ENCODE measurements around the gene DCTN4. TPM values are rescaled to one million over a fixed set of nuclear protein-coding genes. Genes with fewer than 3 reads are reported as not detected.

Gene DCTN4
- total RNA-seq, 3 donors from 2014 or later (not counting 1 experiment from before 2014, with no cell fraction given): 90.0 to 108 (median 92.0) TPM

DNA sequence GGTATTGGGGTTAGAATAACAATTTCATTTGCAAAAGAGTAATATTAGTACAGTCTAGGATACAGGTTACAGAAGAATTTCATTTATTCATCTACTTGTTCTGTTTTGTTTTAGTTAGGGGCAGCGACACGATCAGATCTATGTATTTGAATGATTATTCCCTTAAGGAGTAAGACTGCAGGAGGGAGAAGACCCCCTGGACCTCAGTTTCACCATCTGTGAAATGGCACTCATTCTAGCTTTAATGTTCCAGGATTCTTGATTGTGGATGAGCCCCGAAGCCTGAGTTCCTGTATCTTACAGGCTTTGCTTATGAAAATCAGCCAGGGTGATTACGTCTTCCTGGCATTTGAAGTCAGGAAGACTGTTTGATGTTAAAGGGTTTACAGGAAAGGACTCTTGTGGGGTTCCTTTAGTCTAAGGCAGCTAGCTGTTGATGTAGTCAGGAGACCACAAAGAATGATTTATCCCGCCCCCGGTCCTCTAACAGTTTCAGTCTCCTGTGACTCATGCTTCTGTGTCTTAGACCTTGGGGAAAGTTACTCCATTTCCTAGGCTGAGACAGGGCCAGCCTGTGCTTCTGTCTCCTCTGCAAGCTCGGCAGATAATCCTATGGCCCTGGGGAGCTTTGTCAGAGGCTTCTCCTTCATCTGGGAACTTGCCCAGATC is 31.3 kb upstream of the DCTN4 start:
- no peak overlapping the region for H3K4me3 Mint-ChIP-seq
- Histone ChIP-seq H3K36me3 (ENCODE audit: control insufficient read depth, insufficient read depth, low read length) (no peaks in the 10 kb centered on the region), H3K4me1 (ENCODE audit: control insufficient read depth, insufficient read depth, low read length) (peaks cover 5% of the 10 kb centered on the region), H3K4me3 (ENCODE audit: low read length) (no peak overlapping the region), H3K27ac (ENCODE audit: low read length) (no peak overlapping the region), H3K27me3 (ENCODE audit: control insufficient read depth, insufficient read depth, low read length) (no peaks in the 10 kb centered on the region), H3K9me3 (ENCODE audit: control insufficient read depth, insufficient read depth, low read length) (no peaks in the 10 kb centered on the region)
- no peaks in the 10 kb centered on the region for H3K36me3 Mint-ChIP-seq
- intact Hi-C loops (cut with micrococcal nuclease): loop anchor here (10.0 kb wide), 1 partner anchor 305 kb away; no protein-coding TSS in a partner anchor
- TF ChIP-seq, protein P1, sequence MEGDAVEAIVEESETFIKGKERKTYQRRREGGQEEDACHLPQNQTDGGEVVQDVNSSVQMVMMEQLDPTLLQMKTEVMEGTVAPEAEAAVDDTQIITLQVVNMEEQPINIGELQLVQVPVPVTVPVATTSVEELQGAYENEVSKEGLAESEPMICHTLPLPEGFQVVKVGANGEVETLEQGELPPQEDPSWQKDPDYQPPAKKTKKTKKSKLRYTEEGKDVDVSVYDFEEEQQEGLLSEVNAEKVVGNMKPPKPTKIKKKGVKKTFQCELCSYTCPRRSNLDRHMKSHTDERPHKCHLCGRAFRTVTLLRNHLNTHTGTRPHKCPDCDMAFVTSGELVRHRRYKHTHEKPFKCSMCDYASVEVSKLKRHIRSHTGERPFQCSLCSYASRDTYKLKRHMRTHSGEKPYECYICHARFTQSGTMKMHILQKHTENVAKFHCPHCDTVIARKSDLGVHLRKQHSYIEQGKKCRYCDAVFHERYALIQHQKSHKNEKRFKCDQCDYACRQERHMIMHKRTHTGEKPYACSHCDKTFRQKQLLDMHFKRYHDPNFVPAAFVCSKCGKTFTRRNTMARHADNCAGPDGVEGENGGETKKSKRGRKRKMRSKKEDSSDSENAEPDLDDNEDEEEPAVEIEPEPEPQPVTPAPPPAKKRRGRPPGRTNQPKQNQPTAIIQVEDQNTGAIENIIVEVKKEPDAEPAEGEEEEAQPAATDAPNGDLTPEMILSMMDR (IDR thresholded peaks at IDR 0.05): no peak
- H3K27ac Mint-ChIP-seq: peak overlapping the region in 1 of 2 donors; percentile 82
- 36% methylated on average over 7 of the region's 7 CpGs for WGBS (ENCODE audit: insufficient coverage)
- no peaks in the 10 kb centered on the region for H3K9me3 Mint-ChIP-seq
- peak; percentile 22 to 72 for DNase-seq
- peak; percentile 82 to 97 (median 87) for ATAC-seq
- peaks cover 22 to 29% of the 10 kb centered on the region in 2 donors for H3K4me1 Mint-ChIP-seq
- no peaks in the 10 kb centered on the region for H3K27me3 Mint-ChIP-seq (ENCODE audit: low read depth in 2 of 2)

DNA sequence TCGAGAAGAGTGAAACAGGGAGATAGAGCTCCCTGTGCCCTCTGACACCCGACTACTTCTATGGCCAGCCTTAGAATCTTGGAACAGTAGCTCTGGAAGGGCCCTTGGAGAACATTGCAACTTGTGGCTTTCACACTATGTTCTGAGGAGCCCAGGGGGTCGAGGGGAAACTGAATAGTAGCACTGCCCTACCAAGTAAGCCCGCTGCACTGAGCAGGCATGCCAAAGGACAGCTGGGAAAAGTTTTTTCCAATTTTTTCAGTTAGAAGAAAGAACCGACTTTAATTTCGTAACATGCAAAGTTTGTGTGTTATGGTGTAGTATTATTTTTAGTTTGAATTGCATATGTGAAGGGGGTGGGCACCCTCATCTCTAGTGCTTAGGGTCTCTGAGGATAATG is 30.6 kb upstream of the DCTN4 start:
- TF ChIP-seq, protein P1 (IDR thresholded peaks at IDR 0.05): no peak
- no peak overlapping the region for H3K4me3 Mint-ChIP-seq
- intact Hi-C loops (cut with micrococcal nuclease): loop anchor here (10.0 kb wide), 1 partner anchor 305 kb away; no protein-coding TSS in a partner anchor
- peak overlapping the region in 1 of 2 donors; percentile 82 for H3K27ac Mint-ChIP-seq
- DNase-seq (no peak), ATAC-seq (no peak)
- peaks cover 27 to 34% of the 10 kb centered on the region in 2 donors for H3K4me1 Mint-ChIP-seq
- no peaks in the 10 kb centered on the region for H3K36me3 ChIP-seq (ENCODE audit: control insufficient read depth, insufficient read depth, low read length)
- no peaks in the 10 kb centered on the region for H3K27me3 Mint-ChIP-seq (ENCODE audit: low read depth in 2 of 2)
- WGBS (ENCODE audit: insufficient coverage): 67% methylated on average over 6 of the region's 6 CpGs
- no peaks in the 10 kb centered on the region for H3K9me3 Mint-ChIP-seq
- H3K4me3 ChIP-seq (ENCODE audit: low read length): no peak overlapping the region
- no peaks in the 10 kb centered on the region for H3K36me3 Mint-ChIP-seq
- no peaks in the 10 kb centered on the region for H3K27me3 ChIP-seq (ENCODE audit: control insufficient read depth, insufficient read depth, low read length)
- H3K9me3 ChIP-seq (ENCODE audit: control insufficient read depth, insufficient read depth, low read length): no peaks in the 10 kb centered on the region
- H3K4me1 ChIP-seq (ENCODE audit: control insufficient read depth, insufficient read depth, low read length): peaks cover 5% of the 10 kb centered on the region
- H3K27ac ChIP-seq (ENCODE audit: low read length): no peak overlapping the region

DNA sequence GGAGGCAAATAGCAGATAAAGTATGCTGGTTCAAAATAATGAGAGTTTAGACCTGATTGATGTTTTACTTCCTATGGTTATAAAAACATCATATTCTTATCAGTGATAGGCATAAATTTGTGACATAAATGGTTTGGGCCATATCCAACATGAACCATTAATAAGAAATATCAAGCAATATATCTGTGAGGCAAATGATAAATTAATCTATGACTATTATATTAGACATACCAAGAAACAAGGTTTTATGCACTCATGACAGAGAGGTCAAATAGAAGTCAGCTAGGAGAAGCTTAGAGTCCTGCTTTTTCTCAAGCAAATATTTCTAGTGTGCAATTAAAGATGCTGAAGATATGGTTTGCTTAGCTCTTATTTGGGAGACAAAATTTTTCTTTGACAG is 30.2 kb upstream of the DCTN4 start:
- DNase-seq: no peak
- intact Hi-C loops (cut with micrococcal nuclease): loop anchor here (10.0 kb wide), 1 partner anchor 306 kb away; no protein-coding TSS in a partner anchor
- Mint-ChIP-seq H3K36me3 (no peaks in the 10 kb centered on the region), H3K4me3 (no peak overlapping the region), H3K27ac (peak overlapping the region in 1 of 2 donors; percentile 82), H3K9me3 (no peaks in the 10 kb centered on the region), H3K27me3 (ENCODE audit: low read depth in 2 of 2) (no peaks in the 10 kb centered on the region), H3K4me1 (peaks cover 32 to 39% of the 10 kb centered on the region in 2 donors)
- Histone ChIP-seq H3K4me3 (ENCODE audit: low read length) (no peak overlapping the region), H3K27me3 (ENCODE audit: control insufficient read depth, insufficient read depth, low read length) (no peaks in the 10 kb centered on the region), H3K36me3 (ENCODE audit: control insufficient read depth, insufficient read depth, low read length) (no peaks in the 10 kb centered on the region), H3K4me1 (ENCODE audit: control insufficient read depth, insufficient read depth, low read length) (peaks cover 7% of the 10 kb centered on the region), H3K9me3 (ENCODE audit: control insufficient read depth, insufficient read depth, low read length) (no peaks in the 10 kb centered on the region), H3K27ac (ENCODE audit: low read length) (no peak overlapping the region)
- no peak for ATAC-seq
- TF ChIP-seq, protein P1 (IDR thresholded peaks at IDR 0.05): no peak

Data from natural killer cell (primary cell).